Activated CD4-positive, alpha-beta T cell treated with anti-CD3 and anti-CD28 coated beads, Interleukin-2, amount 50 U/mL, for 48 hours (primary cell): ENCODE measurements around the gene CRABP1.
"Not testable (repeated sequence)": the region's sequence is repeated elsewhere in the genome, so short reads cannot be mapped to it uniquely, and the experiment has no call there.

Experiments used
- DNase-seq, 2 experiments: peaks; one replicate each; pipeline ENCODE4 v3.0.0-alpha.2; 2020

CRABP1 gene

GRCh38 chr15:78380143-78380542 is 40.0 kb downstream of the CRABP1 start:
- not testable (repeated sequence) for DNase-seq

DNA sequence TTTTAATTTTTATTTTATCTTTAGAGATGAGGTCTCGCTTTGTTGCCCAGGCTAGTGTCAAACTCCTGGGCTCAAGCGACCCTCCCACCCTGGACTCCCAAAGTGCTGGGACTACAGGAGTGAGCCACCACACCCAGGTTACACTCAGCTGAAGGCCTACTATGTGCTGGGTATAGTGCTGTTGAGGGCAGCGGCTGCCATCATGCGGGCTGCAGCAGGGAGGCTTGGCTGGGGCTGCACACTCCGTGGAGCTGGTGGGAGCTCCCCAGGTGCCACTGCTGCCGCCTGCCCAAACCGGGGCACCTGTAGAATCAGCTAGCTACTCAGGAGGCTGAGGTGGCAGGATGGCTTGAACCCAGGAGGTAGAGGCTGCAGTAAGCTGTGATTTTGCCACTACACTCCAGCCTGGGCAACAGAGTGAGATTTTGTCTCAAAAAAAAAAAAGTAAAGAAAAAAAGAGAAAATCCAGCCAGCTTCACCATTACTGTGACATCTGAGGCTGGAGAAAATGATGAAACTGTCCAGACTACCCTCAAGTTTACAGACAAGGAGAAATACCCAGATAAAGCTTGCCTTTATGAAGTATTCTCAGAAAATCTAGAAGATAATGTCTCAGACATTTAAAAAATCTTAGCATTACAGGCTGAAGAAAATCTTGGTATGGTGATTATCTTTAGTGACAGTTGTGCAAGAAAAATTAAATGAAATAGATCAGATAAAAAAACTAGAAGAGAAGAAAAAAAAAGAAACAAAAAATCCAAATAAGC is 42.1 kb downstream of the CRABP1 start:
- DNase-seq: no peak

GRCh38 chr15:78384651-78385050 is 44.5 kb downstream of the CRABP1 start:
- DNase-seq: no peak

DNA sequence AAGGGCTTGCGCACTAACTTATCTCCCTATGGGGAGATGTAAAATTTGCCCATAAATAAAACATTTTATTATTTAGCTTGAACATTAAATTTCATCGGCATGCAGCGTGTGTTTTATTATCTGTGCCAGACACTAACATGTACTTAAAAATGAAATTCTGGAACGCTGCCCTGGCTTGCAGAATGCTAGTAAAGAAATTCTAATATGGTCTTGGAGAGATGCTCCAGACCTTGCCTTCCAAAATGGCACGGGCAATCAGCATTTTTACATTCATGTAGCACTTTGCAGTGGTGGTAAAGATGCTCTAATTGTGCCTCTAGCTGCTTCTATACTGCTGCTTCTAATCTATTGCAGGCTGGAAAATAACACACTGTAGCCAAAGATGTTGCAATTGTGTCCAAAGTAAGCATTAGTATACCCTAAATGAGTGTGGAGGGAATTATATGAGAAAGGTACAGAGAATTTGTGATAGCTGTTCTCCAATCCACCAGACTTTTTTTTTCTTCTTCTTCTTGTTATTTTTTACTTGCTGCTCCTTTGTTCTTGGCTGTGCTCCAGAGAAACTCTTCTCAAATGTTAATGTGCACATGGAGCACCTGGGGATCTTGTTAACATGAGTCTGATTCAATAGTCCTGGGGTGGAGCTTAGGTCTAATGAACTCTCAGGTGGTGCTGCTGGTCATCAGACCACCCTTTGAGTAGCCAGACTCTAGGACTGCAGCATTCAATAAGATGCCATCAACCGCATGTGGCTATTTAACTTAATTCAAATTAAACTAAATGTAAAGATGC is 47.3 kb downstream of the CRABP1 start:
- DNase-seq: no peak

DNA sequence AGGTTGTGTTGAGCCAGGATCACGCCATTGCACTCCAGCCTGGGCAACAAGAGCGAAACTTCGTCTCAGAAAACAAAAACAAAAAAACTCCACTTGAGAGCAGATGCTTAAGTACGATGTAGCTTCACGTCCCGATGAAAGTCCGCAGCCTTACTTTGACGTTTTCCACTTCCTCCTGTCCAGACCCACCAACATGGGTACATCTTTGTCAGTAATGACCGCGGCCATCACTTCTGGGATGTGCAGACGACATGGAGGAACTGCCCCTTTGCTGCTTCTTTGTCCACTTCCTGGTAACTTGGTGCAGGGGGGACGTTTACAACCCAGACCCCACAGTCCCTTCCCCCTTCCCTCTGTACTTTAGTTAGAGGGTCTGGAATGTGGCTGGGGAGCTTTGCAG is 48.7 kb downstream of the CRABP1 start:
- DNase-seq: no peak

GRCh38 chr15:78389322-78389721 is 49.2 kb downstream of the CRABP1 start:
- DNase-seq: no peak

- no peak for DNase-seq
Measured at GRCh38 chr15:78389738-78390137, 49.6 kb downstream of the CRABP1 start.

- no peak for DNase-seq
Measured at GRCh38 chr15:78390242-78390641, 50.1 kb downstream of the CRABP1 start.

GRCh38 chr15:78390826-78391225 is 50.7 kb downstream of the CRABP1 start:
- DNase-seq: no peak

DNA sequence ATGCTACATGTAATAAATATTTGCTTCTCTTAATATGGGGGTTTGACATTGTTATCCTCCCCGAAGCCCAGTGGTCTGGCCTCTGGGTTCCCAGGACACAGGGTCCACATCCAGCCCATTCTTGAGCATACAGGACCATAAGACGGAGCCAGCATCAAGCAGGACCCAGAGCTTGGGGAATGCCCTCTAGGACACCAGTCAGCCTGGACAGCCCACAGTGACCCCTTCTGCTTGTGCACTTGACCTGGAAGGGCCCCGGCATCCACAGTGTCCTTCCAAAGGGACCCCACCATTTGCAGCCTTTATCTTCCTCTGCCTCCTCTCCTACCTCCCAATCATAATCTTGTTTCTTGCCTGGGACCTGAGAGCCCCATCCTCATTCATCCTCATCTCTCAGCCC is 51.6 kb downstream of the CRABP1 start:
- DNase-seq: no peak

GRCh38 chr15:78392430-78392829 is 52.3 kb downstream of the CRABP1 start:
- DNase-seq: no peak

DNA sequence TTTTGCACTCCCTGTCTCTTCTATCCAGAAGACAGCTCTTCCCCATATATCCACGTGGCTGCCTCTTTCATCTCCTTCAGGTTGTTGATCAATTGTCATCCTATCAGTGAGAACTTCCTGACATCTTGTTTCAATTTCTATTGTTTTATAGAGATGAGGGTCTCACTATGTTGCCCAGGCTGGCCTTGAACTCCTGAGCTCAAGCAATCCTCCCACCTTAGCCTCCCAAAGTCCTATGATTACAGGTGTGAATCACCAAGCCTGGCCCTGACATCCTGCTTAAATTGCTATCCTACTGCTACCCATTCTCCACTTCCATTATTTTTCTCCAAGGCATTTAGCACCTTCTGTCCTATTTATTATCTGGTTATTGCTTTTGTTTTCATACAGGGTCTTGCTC is 53.0 kb downstream of the CRABP1 start:
- no peak for DNase-seq

- DNase-seq: no peak
Measured at GRCh38 chr15:78394026-78394425, 53.9 kb downstream of the CRABP1 start.

DNA sequence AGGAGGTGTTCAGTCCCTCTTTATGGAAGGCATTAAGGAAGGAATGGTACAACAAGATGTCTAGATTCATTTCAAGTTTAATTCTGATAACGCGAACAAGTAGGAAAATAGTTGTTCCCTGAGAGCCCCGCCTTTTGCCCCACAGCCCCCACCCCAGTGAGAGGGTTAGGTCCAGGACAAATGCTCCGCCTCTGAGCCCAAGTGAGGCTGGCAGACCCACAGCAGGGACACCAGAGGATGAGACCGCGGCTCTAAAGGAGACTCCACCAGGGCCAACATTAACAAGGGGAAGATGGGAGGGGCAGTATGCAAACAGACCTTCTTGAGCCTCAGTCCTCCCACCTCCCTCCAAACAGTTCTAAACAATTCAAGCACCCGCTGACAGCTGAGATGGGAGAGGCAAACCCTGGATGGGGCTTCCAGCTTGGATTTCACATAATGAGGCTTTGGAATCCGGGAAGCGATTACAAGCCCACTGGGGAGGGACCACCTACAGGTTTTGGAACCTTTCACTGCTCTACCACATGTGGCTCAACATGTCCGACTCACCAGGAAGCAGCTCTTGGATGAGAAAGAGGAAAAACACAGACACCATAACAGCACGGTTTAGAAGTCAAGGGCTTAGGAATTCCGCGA is 54.9 kb downstream of the CRABP1 start:
- no peak for DNase-seq

DNA sequence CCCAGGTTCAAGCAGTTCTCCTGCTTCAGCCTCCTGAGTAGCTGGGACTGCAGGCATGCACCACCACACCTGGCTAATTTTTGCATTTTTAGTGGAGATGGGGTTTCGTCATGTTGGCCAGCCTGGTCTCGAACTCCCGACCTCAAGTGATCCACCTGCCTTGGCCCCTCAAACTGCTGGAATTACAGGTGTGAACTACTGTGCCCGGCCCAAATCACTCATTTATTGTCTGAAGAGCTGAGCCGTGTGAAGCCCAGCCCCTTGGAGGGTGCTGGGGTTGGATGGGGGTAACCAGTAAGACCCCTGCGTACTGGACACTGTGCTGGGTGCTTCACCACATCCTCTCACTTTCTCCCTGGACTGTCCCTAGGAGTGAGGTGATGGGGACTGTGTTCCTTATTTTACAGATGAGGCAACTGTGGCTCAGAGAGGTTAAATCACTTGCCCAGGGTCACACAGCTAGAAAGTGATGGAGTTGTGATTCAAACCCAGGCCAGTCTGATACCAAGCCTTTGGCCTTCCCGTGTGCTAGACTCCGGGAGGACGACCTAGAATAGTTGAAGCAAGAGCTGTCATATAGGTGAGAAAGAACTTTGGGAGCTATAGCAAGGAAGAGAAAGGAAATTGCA is 56.1 kb downstream of the CRABP1 start:
- DNase-seq: no peak

GRCh38 chr15:78396976-78397375 is 56.8 kb downstream of the CRABP1 start:
- DNase-seq: no peak

GRCh38 chr15:78397382-78397781 is 57.2 kb downstream of the CRABP1 start:
- no peak for DNase-seq
